OCI-LY1 (cell line): ENCODE results near the gene SRRM2.

Experiments
- H2AFZ ChIP-seq: fragments of 200-600 bp; sonication (generic), shearing (Covaris generic); 2 replicates; pipeline ENCODE4 v1.6.0; 2014; ENCODE audit warnings: antibody characterized with exemption, mild to moderate bottlenecking, low read length
- H3F3A ChIP-seq: fragments of 200-600 bp; sonication (generic), shearing (Covaris generic); 2 replicates; pipeline ENCODE4 v1.6.0; 2014; ENCODE audit warnings: mild to moderate bottlenecking, antibody characterized with exemption, low read length, moderate library complexity; ENCODE audit not compliant: insufficient read depth
- H3K27ac ChIP-seq: fragments of 200-600 bp; sonication (generic); 2 replicates; pipeline ENCODE4 v1.5.1; 2014; ENCODE audit warnings: low read length, mixed run types, mild to moderate bottlenecking, low read depth; ENCODE audit not compliant: poor library complexity, severe bottlenecking
- H3K27me3 ChIP-seq: fragments of 200-600 bp; sonication (generic); 2 replicates; pipeline ENCODE4 v1.6.0; 2014; ENCODE audit warnings: antibody characterized with exemption, mild to moderate bottlenecking, low read length, moderate library complexity; ENCODE audit not compliant: insufficient read depth
- H3K36me3 ChIP-seq: fragments of 200-600 bp; sonication (generic); 2 replicates; pipeline ENCODE4 v1.6.1; 2014; ENCODE audit warnings: mild to moderate bottlenecking, antibody characterized with exemption, low read length, moderate library complexity, mixed read lengths; ENCODE audit not compliant: insufficient read depth
- H3K4me1 ChIP-seq: fragments of 200-600 bp; sonication (generic); 2 replicates; pipeline ENCODE4 v1.5.1; 2014; ENCODE audit warnings: mild to moderate bottlenecking, low read length, moderate library complexity; ENCODE audit not compliant: insufficient read depth, severe bottlenecking
- H3K4me2 ChIP-seq: fragments of 200-600 bp; sonication (generic), shearing (Covaris generic); 2 replicates; pipeline ENCODE4 v1.6.1; 2014; ENCODE audit warnings: low read length
- H3K4me3 ChIP-seq: fragments of 200-600 bp; sonication (generic); 2 replicates; pipeline ENCODE4 v1.5.1; 2014; ENCODE audit warnings: low read length, low read depth, mild to moderate bottlenecking, mixed read lengths; ENCODE audit not compliant: poor library complexity, severe bottlenecking
- H3K79me2 ChIP-seq: fragments of 200-600 bp; shearing (Covaris generic); 2 replicates; pipeline ENCODE4 v1.6.1; 2016; ENCODE audit warnings: mixed run types, low read length, mixed read lengths; ENCODE audit not compliant: insufficient read depth
- H3K9ac ChIP-seq: fragments of 200-600 bp; sonication (generic), shearing (Covaris generic); 2 replicates; pipeline ENCODE4 v1.6.1; 2014; ENCODE audit warnings: mild to moderate bottlenecking, low read length, mixed read lengths
- H3K9me2 ChIP-seq: fragments of 200-600 bp; sonication (generic), shearing (Covaris generic); 2 replicates; pipeline ENCODE4 v1.6.1; 2014; ENCODE audit warnings: low read depth, mild to moderate bottlenecking, low read length, mixed read lengths
- H3K9me3 ChIP-seq: fragments of 200-600 bp; shearing (Covaris generic); 2 replicates; pipeline ENCODE4 v1.6.1; 2014; ENCODE audit warnings: low read length, mixed read lengths
- H4K20me1 ChIP-seq: fragments of 200-600 bp; sonication (generic), shearing (Covaris generic); 2 replicates; pipeline ENCODE4 v1.6.0; 2016; ENCODE audit warnings: mild to moderate bottlenecking, low read length; ENCODE audit not compliant: insufficient read depth
- EZH2 ChIP-seq: fragments of 200-600 bp; sonication (generic), shearing (Covaris generic); IDR thresholded peaks from 2 replicates; pipeline ENCODE4 v1.8.0; 2017; ENCODE audit warnings: borderline replicate concordance, mixed run types, mild to moderate bottlenecking, antibody characterized with exemption, low read length, moderate library complexity, mixed read lengths
- TF ChIP-seq, protein P1 (sequence below): fragments of 200-600 bp; sonication (generic), shearing (Covaris generic); IDR thresholded peaks from 2 replicates; pipeline ENCODE4 v1.5.1; 2017; ENCODE audit warnings: mild to moderate bottlenecking, antibody characterized with exemption, low read length, moderate library complexity, mixed read lengths

SRRM2 gene

DNA sequence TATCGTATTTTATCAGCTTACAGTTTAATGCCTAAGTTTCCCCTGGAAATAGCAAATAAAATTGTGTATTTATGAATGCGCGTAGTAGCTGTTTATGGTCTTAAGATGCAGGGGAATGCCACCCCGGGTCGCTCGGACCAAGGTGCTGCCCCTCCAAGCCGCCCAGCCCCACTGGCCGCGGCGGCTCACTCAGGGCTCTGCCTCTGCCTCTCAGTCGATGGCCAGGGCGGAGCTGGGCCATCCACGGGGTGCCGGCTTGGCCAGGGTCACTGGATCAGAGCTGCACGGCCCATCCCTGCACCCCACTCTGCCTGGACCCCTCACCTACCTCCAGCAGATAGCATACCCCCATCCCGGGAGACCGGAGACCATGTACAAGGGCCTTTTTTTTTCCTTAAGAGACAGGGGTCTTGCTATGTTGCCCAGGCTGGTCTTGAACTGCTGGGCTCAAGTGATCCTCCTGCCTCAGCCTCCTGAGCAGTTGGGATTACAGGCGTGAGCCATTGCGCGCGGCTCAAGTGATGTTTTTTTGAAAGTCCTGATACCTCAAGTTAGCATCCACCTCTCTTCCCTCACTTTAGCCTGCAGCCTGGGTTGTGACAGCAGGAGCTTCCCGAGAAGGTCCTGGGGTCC lies 43.4 kb upstream of the SRRM2 start:
- H3K79me2 ChIP-seq, result no peaks in the 10 kb centered on the region
- no peak overlapping the region for H3K9ac ChIP-seq
- no peak overlapping the region for H3K27ac ChIP-seq
- H4K20me1 ChIP-seq, result no peaks in the 10 kb centered on the region
- no peak overlapping the region for H2AFZ ChIP-seq
- H3K4me3 ChIP-seq, result no peak overlapping the region
- H3K4me1 ChIP-seq, result no peaks in the 10 kb centered on the region
- TF ChIP-seq EZH2, result no peak
- TF ChIP-seq, protein P1, sequence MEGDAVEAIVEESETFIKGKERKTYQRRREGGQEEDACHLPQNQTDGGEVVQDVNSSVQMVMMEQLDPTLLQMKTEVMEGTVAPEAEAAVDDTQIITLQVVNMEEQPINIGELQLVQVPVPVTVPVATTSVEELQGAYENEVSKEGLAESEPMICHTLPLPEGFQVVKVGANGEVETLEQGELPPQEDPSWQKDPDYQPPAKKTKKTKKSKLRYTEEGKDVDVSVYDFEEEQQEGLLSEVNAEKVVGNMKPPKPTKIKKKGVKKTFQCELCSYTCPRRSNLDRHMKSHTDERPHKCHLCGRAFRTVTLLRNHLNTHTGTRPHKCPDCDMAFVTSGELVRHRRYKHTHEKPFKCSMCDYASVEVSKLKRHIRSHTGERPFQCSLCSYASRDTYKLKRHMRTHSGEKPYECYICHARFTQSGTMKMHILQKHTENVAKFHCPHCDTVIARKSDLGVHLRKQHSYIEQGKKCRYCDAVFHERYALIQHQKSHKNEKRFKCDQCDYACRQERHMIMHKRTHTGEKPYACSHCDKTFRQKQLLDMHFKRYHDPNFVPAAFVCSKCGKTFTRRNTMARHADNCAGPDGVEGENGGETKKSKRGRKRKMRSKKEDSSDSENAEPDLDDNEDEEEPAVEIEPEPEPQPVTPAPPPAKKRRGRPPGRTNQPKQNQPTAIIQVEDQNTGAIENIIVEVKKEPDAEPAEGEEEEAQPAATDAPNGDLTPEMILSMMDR, result no peak
- H3K9me3 ChIP-seq, result no peaks in the 10 kb centered on the region
- no peak overlapping the region for H3K4me2 ChIP-seq
- H3K27me3 ChIP-seq, result 0 out of 2 replicates have a peak, but pooled peaks cover 8% of the 10 kb centered on the region
- peaks cover 10% of the 10 kb centered on the region; the same call in 1 of the 2 replicates for H3K36me3 ChIP-seq
- H3K9me2 ChIP-seq, result no peaks in the 10 kb centered on the region
- H3F3A ChIP-seq, result no peaks in the 10 kb centered on the region

DNA sequence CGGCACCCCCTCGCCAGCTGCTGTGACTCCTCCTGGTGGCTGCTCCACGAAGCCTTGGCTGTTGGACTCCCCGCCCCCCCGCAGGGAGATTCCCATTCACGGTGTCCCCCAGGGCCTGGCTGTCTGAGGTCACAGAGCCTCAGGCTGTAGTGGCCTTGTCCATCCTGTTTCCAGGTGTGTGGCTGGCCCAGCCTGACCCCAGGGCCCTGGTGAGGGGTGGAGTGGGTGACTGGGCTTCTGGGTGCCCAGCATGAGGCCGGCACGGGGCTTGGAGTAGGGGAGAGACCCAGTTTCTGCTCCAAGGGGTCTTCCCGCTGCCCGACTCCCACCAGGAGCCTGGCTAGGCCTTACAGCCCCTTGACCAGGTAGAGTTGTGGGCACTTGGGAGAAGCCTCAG lies 42.9 kb upstream of the SRRM2 start:
- Histone ChIP-seq H3K9ac (no peak overlapping the region), H3K9me3 (no peaks in the 10 kb centered on the region), H2AFZ (no peak overlapping the region), H3K27me3 (0 out of 2 replicates have a peak, but pooled peaks cover 9% of the 10 kb centered on the region), H3K27ac (no peak overlapping the region), H3K4me3 (no peak overlapping the region), H4K20me1 (no peaks in the 10 kb centered on the region), H3K9me2 (no peaks in the 10 kb centered on the region), H3F3A (no peaks in the 10 kb centered on the region), H3K36me3 (peaks cover 10% of the 10 kb centered on the region; the same call in 1 of the 2 replicates), H3K79me2 (no peaks in the 10 kb centered on the region), H3K4me2 (no peak overlapping the region), H3K4me1 (no peaks in the 10 kb centered on the region)
- TF ChIP-seq EZH2, result no peak

DNA sequence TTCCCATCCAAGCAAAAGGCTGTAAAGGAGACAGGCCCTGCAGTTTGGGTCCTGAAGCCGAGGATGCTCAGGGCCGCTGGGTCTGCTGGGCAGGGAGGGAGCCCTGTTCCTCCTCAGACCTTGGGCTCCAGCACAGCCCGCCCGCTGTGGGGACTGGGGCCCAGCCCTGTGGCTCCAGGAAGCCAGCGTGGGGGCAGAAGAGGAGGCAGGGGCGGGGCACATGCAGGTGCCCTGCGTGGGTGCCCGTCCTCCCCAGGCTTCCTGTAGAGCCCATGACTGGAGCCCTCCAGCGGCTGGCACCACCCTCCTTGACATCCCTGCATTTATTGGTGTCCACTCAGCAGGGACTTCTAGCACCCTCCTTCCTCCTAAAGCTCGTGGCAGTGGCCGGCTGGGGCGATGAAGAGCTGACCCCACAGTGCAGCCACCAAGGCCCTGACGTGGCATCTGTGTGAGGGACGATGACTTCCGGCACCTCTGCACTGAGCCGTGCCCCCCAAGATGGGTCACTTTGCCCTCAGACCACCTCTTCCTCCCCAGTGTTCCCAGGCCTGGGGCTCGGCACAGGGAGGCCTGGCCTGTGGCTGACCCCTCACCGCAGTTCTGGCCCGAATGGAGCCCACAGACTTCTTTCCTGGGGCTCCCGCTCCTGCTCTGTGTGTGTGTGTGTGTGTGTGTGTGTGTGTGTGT lies 42.3 kb upstream of the SRRM2 start:
- H3K4me1 ChIP-seq, result no peaks in the 10 kb centered on the region

More for the DNA sequence above, 42.3 kb upstream of the SRRM2 start:
- Histone ChIP-seq H3K4me2 (no peak overlapping the region), H3K9me2 (no peaks in the 10 kb centered on the region), H3K27ac (no peak overlapping the region), H3K4me3 (no peak overlapping the region), H4K20me1 (no peaks in the 10 kb centered on the region), H2AFZ (no peak overlapping the region), H3K79me2 (no peaks in the 10 kb centered on the region), H3K9ac (no peak overlapping the region), H3F3A (no peaks in the 10 kb centered on the region), H3K9me3 (no peaks in the 10 kb centered on the region), H3K36me3 (peaks cover 10% of the 10 kb centered on the region; the same call in 1 of the 2 replicates), H3K27me3 (0 out of 2 replicates have a peak, but pooled peaks cover 9% of the 10 kb centered on the region)
- TF ChIP-seq, protein P1, result no peak
- TF ChIP-seq EZH2, result no peak
